Heart right ventricle (tissue), 16 donors: ENCODE data around the gene SHC2. TPM values are rescaled to one million over a fixed set of nuclear protein-coding genes. Genes with fewer than 3 reads are reported as not detected.
"Not testable (repeated sequence)": the region's sequence is repeated elsewhere in the genome, so short reads cannot be mapped to it uniquely, and the experiment has no call there.

ENCODE experiments used
- ATAC-seq, 8 donors: fragments of 200-7000 bp; cut with Tn5 transposase; one replicate each; pipeline ENCODE4 v1.9.1; 2020; ENCODE audit warnings: mild to moderate bottlenecking in 8 of 8, moderate library complexity in 8 of 8, moderate number of reproducible peaks in 1 of 8
- DNase-seq, 2 donors: peaks; one replicate each; pipeline ENCODE4 v3.0.0-alpha.2; 2020
- H3K27ac ChIP-seq, 10 donors: fragments of 200-600 bp; sonication (generic) in 2 of 10; one replicate each; pipeline versions ENCODE4 v1.5.0 to v1.8.0; 2020 to 2022; ENCODE audit warnings: mild to moderate bottlenecking in 3 of 10
- H3K27me3 ChIP-seq, 7 donors: fragments of 200-600 bp; one replicate each; pipeline ENCODE4 v1.8.0; 2021 to 2022; ENCODE audit warnings: mild to moderate bottlenecking in 2 of 7
- H3K36me3 ChIP-seq, 9 donors: fragments of 200-600 bp; sonication (generic) in 1 of 9; one replicate each; pipeline versions ENCODE4 v1.5.0 to v1.8.0; 2020 to 2022; ENCODE audit warnings: mild to moderate bottlenecking in 2 of 9
- H3K4me1 ChIP-seq, 9 donors: fragments of 200-600 bp; sonication (generic) in 1 of 9; one replicate each; pipeline versions ENCODE4 v1.5.0 to v1.8.0; 2020 to 2022; ENCODE audit warnings: mild to moderate bottlenecking in 4 of 9
- H3K4me3 ChIP-seq, 10 donors: fragments of 200-600 bp; sonication (generic) in 2 of 10; one replicate each; pipeline versions ENCODE4 v1.5.0 to v1.8.0; 2020 to 2022; ENCODE audit warnings: mild to moderate bottlenecking in 7 of 10, moderate library complexity in 2 of 10
- H3K9me3 ChIP-seq, 11 donors: fragments of 200-600 bp in 10 of 11; sonication (generic) in 2 of 11; one replicate each; pipeline versions ENCODE4 v1.5.0 to v1.8.0; 2013 to 2022; ENCODE audit warnings: mild to moderate bottlenecking in 2 of 11, control low read depth in 1 of 11, moderate library complexity in 1 of 11
- WGBS, 2 donors: extraction: QIAGEN DNeasy Blood & Tissue Kit; methylation state at CpG; one replicate each; pipeline ENCODE4 v1.1.7; 2013; ENCODE audit warnings: inconsistent platforms in 1 of 2; 5-methylcytosine and 5-hydroxymethylcytosine counted together
- intact Hi-C, 10 donors: fragments of 100-400 bp; cut with DNase I; formaldehyde crosslinking; loops; one replicate each; pipeline versions ENCODE4 v1.11.1 to v1.14.2; 2022
- polyA plus RNA-seq, 2 donors: library from polyadenylated mRNA; stranded (reverse); fragments of 200-250 nt; gene quantifications; one replicate each; pipeline ENCODE4 v1.2.3, GENCODE V29; 2013
- total RNA-seq, 10 donors: library from RNA; stranded (reverse); fragmentation: NEBNext Ultra II Directional in 3 of 10; extraction: Animal tissue kit (Norgen Biotek cat#: 25700) in 3 of 10; gene quantifications; one replicate each; pipeline versions ENCODE4 v1.2.1 to v1.2.4, GENCODE V29; 2021 to 2023
- TF ChIP-seq, protein P1 (sequence below), 9 donors: fragments of 200-600 bp; sonication (generic) in 2 of 9; IDR thresholded peaks; one replicate each; pipeline versions ENCODE4 v1.5.0 to v1.8.0; 2021 to 2022; ENCODE audit warnings: antibody characterized with exemption in 9 of 9, mild to moderate bottlenecking in 5 of 9, moderate library complexity in 1 of 9
- donor health status: Arrhythmogenic right ventricular cardiomyopathy.
- donor health status: ischemic (EF 13 %, LVEDD 7.1; RV severe dilation, severe dysfunction).
- donor health status: healthy with polysubstance abuse.
- donor health status: DM: no; HTN: yes; CAD: no.
- donor health status: DM: no; HTN: no; CAD: no.
- donor health status: ischemic (EF 25% LVEDD 6.9; RV normal size, moderate dysfunction).
- donor health status: ischemic (EF 25% LVEDD 5.7; RV mildly dilated, moderate dysfunction).
- donor health status: healthy.
- donor health status: DM: yes; HTN: yes; CAD: no.
- donor health status: Ischemic cardiomyopathy.
- donor health status: ischemic (EF 35%, LVEDD 5.7; RV mildly dilated, moderate dysfunction).
- donor health status: nonischemic (EF 11% LVEDD 7.7; RV severe dilation, severe dysfunction).
- donor health status: DM: yes; HTN: yes; CAD: no.
- donor health status: PGD.
- donor health status: ischemic (EF 29% LVEDD 5.4; RV normal size, mild dysfunction).
- donor health status: nonischemic (EF 23%, LVEDD 6.1; RV moderate dilation, normal function).

The SHC2 gene
- total and polyA plus RNA-seq, 12 donors, result 7.7 to 33.5 (median 12.4) TPM

DNA sequence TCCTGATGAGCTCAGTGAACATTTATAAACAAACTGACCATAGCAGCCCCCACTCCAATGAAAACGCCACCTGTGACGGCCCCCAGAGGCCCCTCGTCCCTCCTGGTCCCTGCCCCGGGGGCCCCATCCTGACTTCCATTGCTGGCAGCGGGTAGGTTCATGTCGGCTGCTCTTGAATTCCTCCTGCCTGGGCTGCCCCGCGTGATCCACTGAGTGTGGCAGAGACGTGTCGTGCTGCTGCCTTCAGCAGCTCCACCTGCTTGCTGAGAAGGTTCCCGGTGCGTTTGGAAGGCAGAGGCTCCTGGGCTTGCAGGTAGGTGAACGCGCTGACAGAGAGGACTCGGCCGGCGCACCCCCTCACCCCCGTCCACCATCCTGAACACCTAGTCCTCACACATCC, 63.5 kb downstream of the SHC2 start:
- ATAC-seq (no peak), DNase-seq (no peak)
- H3K36me3 ChIP-seq, result no peaks in the 10 kb centered on the region
- H3K27ac ChIP-seq, result no peak overlapping the region
- H3K27me3 ChIP-seq, result peaks cover 0 to 27% (median 11%) of the 10 kb centered on the region in 7 donors
- WGBS, 2 donors, result 63 to 64% methylated on average over 18 of the region's 18 CpGs
- H3K4me3 ChIP-seq, result no peak overlapping the region
- H3K9me3 ChIP-seq, result peaks cover 0 to 9% (median 0%) of the 10 kb centered on the region in 11 donors
- intact Hi-C loops, result no loop called here
- TF ChIP-seq, protein P1, sequence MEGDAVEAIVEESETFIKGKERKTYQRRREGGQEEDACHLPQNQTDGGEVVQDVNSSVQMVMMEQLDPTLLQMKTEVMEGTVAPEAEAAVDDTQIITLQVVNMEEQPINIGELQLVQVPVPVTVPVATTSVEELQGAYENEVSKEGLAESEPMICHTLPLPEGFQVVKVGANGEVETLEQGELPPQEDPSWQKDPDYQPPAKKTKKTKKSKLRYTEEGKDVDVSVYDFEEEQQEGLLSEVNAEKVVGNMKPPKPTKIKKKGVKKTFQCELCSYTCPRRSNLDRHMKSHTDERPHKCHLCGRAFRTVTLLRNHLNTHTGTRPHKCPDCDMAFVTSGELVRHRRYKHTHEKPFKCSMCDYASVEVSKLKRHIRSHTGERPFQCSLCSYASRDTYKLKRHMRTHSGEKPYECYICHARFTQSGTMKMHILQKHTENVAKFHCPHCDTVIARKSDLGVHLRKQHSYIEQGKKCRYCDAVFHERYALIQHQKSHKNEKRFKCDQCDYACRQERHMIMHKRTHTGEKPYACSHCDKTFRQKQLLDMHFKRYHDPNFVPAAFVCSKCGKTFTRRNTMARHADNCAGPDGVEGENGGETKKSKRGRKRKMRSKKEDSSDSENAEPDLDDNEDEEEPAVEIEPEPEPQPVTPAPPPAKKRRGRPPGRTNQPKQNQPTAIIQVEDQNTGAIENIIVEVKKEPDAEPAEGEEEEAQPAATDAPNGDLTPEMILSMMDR (IDR thresholded peaks at IDR 0.05), result no peak
- H3K4me1 ChIP-seq, result no peaks in the 10 kb centered on the region

DNA sequence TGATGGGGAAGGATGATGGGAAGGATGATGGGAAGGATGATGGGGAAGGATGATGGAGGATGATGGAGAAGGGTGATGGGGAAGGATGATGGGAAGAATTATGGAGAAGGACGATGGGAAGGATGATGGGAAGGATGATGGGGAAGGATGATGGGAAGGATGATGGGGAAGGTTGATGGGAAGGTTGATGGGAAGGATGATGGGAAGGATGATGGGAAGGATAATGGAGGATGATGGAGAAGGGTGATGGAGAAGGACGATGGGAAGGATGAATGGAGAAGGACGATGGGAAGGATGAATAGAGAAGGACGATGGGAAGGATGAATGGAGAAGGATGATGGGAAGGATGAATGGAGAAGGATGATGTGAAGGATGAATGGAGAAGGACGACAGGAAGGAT, 65.4 kb downstream of the SHC2 start:
- WGBS, 2 donors, result 83 to 94% methylated on average over 5 of the region's 5 CpGs
- Histone ChIP-seq H3K36me3 (no peaks in the 10 kb centered on the region), H3K4me3 (no peak overlapping the region), H3K27me3 (peaks cover 0 to 15% (median 5%) of the 10 kb centered on the region in 7 donors), H3K9me3 (peaks cover 0 to 9% (median 0%) of the 10 kb centered on the region in 11 donors), H3K4me1 (no peaks in the 10 kb centered on the region), H3K27ac (no peak overlapping the region)
- no peak for ATAC-seq
- intact Hi-C loops, result no loop called here
- DNase-seq, result no peak
- TF ChIP-seq, protein P1 (IDR thresholded peaks at IDR 0.05), result no peak

DNA sequence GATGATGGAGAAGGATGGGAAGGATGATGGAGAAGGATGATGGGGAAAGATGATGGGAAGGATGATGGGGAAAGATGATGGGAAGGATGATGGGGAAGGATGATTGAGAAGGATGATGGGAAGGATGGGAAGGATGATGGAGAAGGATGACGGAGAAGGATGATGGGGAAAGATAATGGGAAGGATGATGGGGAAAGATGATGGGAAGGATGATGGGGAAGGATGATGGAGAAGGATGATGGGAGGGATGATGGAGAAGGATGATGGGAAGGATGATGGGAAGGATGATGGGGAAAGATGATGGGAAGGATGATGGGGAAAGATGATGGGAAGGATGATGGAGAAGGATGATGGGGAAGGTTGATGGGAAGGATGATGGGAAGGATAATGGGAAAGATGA, 66.0 kb downstream of the SHC2 start:
- H3K27ac ChIP-seq, H3K9me3 ChIP-seq, H3K4me3 ChIP-seq, intact Hi-C loops, H3K36me3 ChIP-seq, H3K4me1 ChIP-seq, ATAC-seq, DNase-seq: not testable (repeated sequence)
- peaks cover 0 to 21% (median 5%) of the 10 kb centered on the region in 7 donors for H3K27me3 ChIP-seq
- 96 to 99% methylated on average over 1 of the region's 1 CpG for WGBS, 2 donors

DNA sequence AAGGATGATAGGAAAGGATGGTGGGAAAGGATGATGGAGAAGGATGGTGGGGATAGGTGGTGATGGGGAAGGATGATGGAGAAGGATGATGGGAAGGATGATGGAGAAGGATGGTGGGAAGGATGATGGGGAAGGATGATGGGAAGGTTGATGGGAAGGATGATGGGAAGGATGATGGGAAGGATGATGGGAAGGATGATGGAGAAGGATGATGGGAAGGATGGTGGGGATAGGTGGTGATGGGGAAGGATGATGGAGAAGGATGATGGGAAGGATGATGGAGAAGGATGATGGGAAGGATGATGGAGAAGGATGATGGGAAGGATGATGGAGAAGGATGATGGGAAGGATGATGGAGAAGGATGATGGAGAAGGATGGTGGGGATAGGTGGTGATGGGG, 67.3 kb downstream of the SHC2 start:
- intact Hi-C loops, ATAC-seq, H3K36me3 ChIP-seq: not testable (repeated sequence)

DNA sequence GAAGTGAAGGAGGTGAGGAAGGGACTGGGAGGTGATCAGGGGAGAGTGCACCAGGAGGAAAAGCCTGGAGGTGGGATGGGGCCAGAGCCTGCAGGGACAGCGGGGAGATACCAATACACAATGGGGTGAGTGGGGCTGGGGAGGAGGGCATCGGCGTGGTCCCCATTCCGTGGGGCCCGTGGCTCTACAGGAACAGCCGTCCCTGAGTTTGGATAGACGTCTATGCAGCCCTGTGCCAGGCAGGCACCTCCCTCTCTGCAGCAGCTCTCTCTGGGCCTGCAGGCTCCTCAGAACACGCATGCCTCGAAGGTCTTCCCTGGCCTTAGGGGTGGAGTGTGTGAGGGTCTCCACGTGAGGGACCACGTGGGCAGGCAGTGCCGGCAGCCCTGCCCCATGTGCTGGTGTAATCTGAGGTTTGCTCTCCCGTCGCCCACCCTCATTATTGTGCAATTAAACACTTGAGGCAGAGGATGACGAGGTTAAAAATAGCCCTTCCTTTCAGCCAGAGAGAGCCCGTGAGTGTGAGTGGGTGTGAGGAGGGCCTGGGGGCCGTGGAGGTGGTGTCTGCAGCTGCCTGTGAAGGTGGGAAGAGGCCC, 68.4 kb downstream of the SHC2 start:
- WGBS, 2 donors, result 48 to 56% methylated on average over 17 of the region's 17 CpGs
- intact Hi-C loops, result no loop called here
- peaks cover 0 to 7% (median 0%) of the 10 kb centered on the region in 11 donors for H3K9me3 ChIP-seq
- peaks cover 0 to 32% (median 9%) of the 10 kb centered on the region in 7 donors for H3K27me3 ChIP-seq
- TF ChIP-seq, protein P1 (IDR thresholded peaks at IDR 0.05), result no peak
- H3K4me3 ChIP-seq, result no peak overlapping the region
- ATAC-seq (peak in 2 of 8 donors; percentile 59 to 62), DNase-seq (no peak)
- no peak overlapping the region for H3K27ac ChIP-seq
- no peaks in the 10 kb centered on the region for H3K36me3 ChIP-seq
- H3K4me1 ChIP-seq, result no peaks in the 10 kb centered on the region

More for the DNA sequence above, 67.3 kb downstream of the SHC2 start:
- H3K27me3 ChIP-seq, result peaks cover 0 to 28% (median 5%) of the 10 kb centered on the region in 7 donors
- H3K27ac ChIP-seq, H3K4me3 ChIP-seq, DNase-seq, H3K9me3 ChIP-seq, H3K4me1 ChIP-seq: not testable (repeated sequence)
